Measurements from ENCODE around the gene DGAT2L6. TPM values are rescaled to one million over a fixed set of nuclear protein-coding genes. Genes with fewer than 3 reads are reported as not detected.
"Not testable (repeated sequence)": the region's sequence is repeated elsewhere in the genome, so short reads cannot be mapped to it uniquely, and the experiment has no call there.

DGAT2L6 gene
- total and polyA plus RNA-seq, 2 donors, result not detected

- 97% methylated on average over 2 of the region's 2 CpGs for WGBS
These were observed 49.4 kb downstream of the DGAT2L6 start for GRCh38 chrX:70226687-70227086.

GRCh38 chrX:70231666-70232065 lies 54.4 kb downstream of the DGAT2L6 start:
- 61% methylated on average over 4 of the region's 4 CpGs for WGBS
- Histone ChIP-seq H3K4me1 (ENCODE audit: insufficient read depth) (no peaks in the 10 kb centered on the region), H3K27ac (ENCODE audit: low read depth) (no peak overlapping the region), H3K4me3 (ENCODE audit: low read depth, low read length) (no peak overlapping the region), H3K36me3 (ENCODE audit: insufficient read depth) (no peaks in the 10 kb centered on the region)
- DNase-seq (ENCODE audit: extremely low spot score), result no peak

More at GRCh38 chrX:70226687-70227086, 49.4 kb downstream of the DGAT2L6 start:
- Histone ChIP-seq H3K36me3 (ENCODE audit: insufficient read depth) (no peaks in the 10 kb centered on the region), H3K4me3 (ENCODE audit: low read depth, low read length) (no peak overlapping the region), H3K27ac (ENCODE audit: low read depth) (no peak overlapping the region), H3K4me1 (ENCODE audit: insufficient read depth) (no peaks in the 10 kb centered on the region)
- no peak for DNase-seq (ENCODE audit: extremely low spot score)

- H3K4me3 ChIP-seq (ENCODE audit: low read depth, low read length), result no peak within 1 kb of the TSS
- no peak within 1 kb of the TSS for H3K27ac ChIP-seq (ENCODE audit: low read depth)
- 82% methylated on average over 3 of the region's 3 CpGs for WGBS
- no peaks in the 10 kb centered on the region for H3K4me1 ChIP-seq (ENCODE audit: insufficient read depth)
- no peak for DNase-seq (ENCODE audit: extremely low spot score)
- no peaks in the 10 kb centered on the region for H3K36me3 ChIP-seq (ENCODE audit: insufficient read depth)
These were observed 57.1 kb downstream of the DGAT2L6 start, which contains the start of gene AWAT1 for GRCh38 chrX:70234355-70234754. Gene AWAT1 (plus strand): TSS chrX:70234655. CDS start chrX:70234696, 41 bp downstream.

- Histone ChIP-seq H3K27ac (ENCODE audit: low read depth) (no peak overlapping the region), H3K4me1 (ENCODE audit: insufficient read depth) (no peaks in the 10 kb centered on the region), H3K4me3 (ENCODE audit: low read depth, low read length) (no peak overlapping the region), H3K36me3 (ENCODE audit: insufficient read depth) (no peaks in the 10 kb centered on the region)
- DNase-seq (ENCODE audit: extremely low spot score), result no peak
- 96% methylated on average over 1 of the region's 1 CpG for WGBS
These were observed 63.5 kb downstream of the DGAT2L6 start for GRCh38 chrX:70240751-70241150.

- Histone ChIP-seq H3K4me3 (ENCODE audit: low read depth, low read length) (no peak overlapping the region), H3K4me1 (ENCODE audit: insufficient read depth) (no peaks in the 10 kb centered on the region), H3K36me3 (ENCODE audit: insufficient read depth) (no peaks in the 10 kb centered on the region), H3K27ac (ENCODE audit: low read depth) (no peak overlapping the region)
- DNase-seq (ENCODE audit: extremely low spot score), result no peak
- 91% methylated on average over 2 of the region's 2 CpGs for WGBS
These were observed 64.2 kb downstream of the DGAT2L6 start for GRCh38 chrX:70241501-70241900.

- 69% methylated on average over 5 of the region's 5 CpGs for WGBS
- H3K4me3 ChIP-seq (ENCODE audit: low read depth, low read length); DNase-seq (ENCODE audit: extremely low spot score); H3K27ac ChIP-seq (ENCODE audit: low read depth); H3K4me1 ChIP-seq (ENCODE audit: insufficient read depth); H3K36me3 ChIP-seq (ENCODE audit: insufficient read depth): not testable (repeated sequence)
These were observed 66.3 kb downstream of the DGAT2L6 start for GRCh38 chrX:70243601-70244000.

GRCh38 chrX:70244881-70245280 lies 67.6 kb downstream of the DGAT2L6 start:
- Histone ChIP-seq H3K4me1 (ENCODE audit: insufficient read depth) (no peaks in the 10 kb centered on the region), H3K27ac (ENCODE audit: low read depth) (no peak overlapping the region), H3K4me3 (ENCODE audit: low read depth, low read length) (no peak overlapping the region), H3K36me3 (ENCODE audit: insufficient read depth) (no peaks in the 10 kb centered on the region)
- no peak for DNase-seq (ENCODE audit: extremely low spot score)
- WGBS, result 76% methylated on average over 6 of the region's 6 CpGs

GRCh38 chrX:70247252-70247651 lies 70.0 kb downstream of the DGAT2L6 start:
- H3K4me1 ChIP-seq (ENCODE audit: insufficient read depth), result no peaks in the 10 kb centered on the region
- 89% methylated on average over 2 of the region's 2 CpGs for WGBS
- no peak overlapping the region for H3K4me3 ChIP-seq (ENCODE audit: low read depth, low read length)
- no peak for DNase-seq (ENCODE audit: extremely low spot score)
- H3K27ac ChIP-seq (ENCODE audit: low read depth), result no peak overlapping the region
- H3K36me3 ChIP-seq (ENCODE audit: insufficient read depth), result no peaks in the 10 kb centered on the region

- no peaks in the 10 kb centered on the region for H3K4me1 ChIP-seq (ENCODE audit: insufficient read depth)
- no peak overlapping the region for H3K27ac ChIP-seq (ENCODE audit: low read depth)
- DNase-seq (ENCODE audit: extremely low spot score), result no peak
- no peak overlapping the region for H3K4me3 ChIP-seq (ENCODE audit: low read depth, low read length)
- 41% methylated on average over 2 of the region's 2 CpGs for WGBS
- H3K36me3 ChIP-seq (ENCODE audit: insufficient read depth), result no peaks in the 10 kb centered on the region
These were observed 75.2 kb downstream of the DGAT2L6 start for GRCh38 chrX:70252491-70252890.

GRCh38 chrX:70253377-70254062 lies 76.2 kb downstream of the DGAT2L6 start:
- no peaks in the 10 kb centered on the region for H3K36me3 ChIP-seq (ENCODE audit: insufficient read depth)
- no peaks in the 10 kb centered on the region for H3K4me1 ChIP-seq (ENCODE audit: insufficient read depth)
- H3K27ac ChIP-seq (ENCODE audit: low read depth), result no peak overlapping the region
- DNase-seq (ENCODE audit: extremely low spot score), result no peak
- 91% methylated on average over 3 of the region's 3 CpGs for WGBS
- no peak overlapping the region for H3K4me3 ChIP-seq (ENCODE audit: low read depth, low read length)

- DNase-seq (ENCODE audit: extremely low spot score), result no peak
- no peaks in the 10 kb centered on the region for H3K4me1 ChIP-seq (ENCODE audit: insufficient read depth)
- H3K36me3 ChIP-seq (ENCODE audit: insufficient read depth), result no peaks in the 10 kb centered on the region
- 84% methylated on average over 1 of the region's 1 CpG for WGBS
- no peak overlapping the region for H3K27ac ChIP-seq (ENCODE audit: low read depth)
- no peak overlapping the region for H3K4me3 ChIP-seq (ENCODE audit: low read depth, low read length)
These were observed 76.7 kb downstream of the DGAT2L6 start for GRCh38 chrX:70254063-70254400.

- Histone ChIP-seq H3K4me1 (ENCODE audit: insufficient read depth) (no peaks in the 10 kb centered on the region), H3K4me3 (ENCODE audit: low read depth, low read length) (no peak overlapping the region), H3K36me3 (ENCODE audit: insufficient read depth) (peaks cover 2% of the 10 kb centered on the region), H3K27ac (ENCODE audit: low read depth) (no peak overlapping the region)
- no peak for DNase-seq (ENCODE audit: extremely low spot score)
- 80% methylated on average over 3 of the region's 3 CpGs for WGBS
These were observed 77.6 kb downstream of the DGAT2L6 start for GRCh38 chrX:70254909-70255308.

All from urinary bladder (tissue), 4 donors.